ENCODE measurements around the gene NTN1. TPM values are rescaled to one million over a fixed set of nuclear protein-coding genes. Genes with fewer than 3 reads are reported as not detected.
A peak's percentile ranks its signal among the peaks of the same experiment; 100 is the strongest.

Gene NTN1
- total RNA-seq, 1 donor from 2014 or later, result 28.4 TPM

DNA sequence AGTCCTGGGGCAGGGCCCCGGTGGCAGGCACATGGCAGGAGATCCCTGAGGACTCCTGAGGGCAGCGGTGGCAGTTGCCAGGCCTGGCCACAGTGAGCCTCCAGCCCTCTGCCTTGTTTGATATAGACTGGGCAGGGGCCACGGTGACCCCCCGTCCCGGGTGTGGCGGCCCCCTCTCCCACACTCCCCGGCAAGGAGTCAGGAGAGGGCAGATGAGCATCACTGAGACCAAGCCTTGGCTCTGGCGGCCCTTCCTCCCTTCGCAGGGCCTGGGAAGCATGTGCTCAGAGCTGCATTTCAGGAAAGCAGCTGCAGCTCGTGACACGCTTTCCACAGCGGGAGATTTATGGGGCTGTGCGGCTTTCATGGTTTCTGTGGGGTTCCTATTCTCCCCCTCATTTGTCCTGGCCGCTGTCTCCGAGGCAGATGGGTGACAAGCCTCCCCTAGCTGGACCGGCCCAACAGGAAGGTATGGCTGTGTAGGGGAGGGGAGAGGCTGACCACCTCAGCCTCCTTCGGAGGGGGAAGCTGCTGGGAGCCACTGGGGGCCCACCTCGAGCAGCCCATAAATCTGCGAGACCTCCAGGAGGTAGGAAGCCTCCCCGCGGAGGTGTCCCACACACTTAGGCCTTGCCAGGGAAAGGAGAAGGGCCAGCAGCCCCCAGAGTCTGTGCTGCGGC lies 211.4 kb downstream of the NTN1 start:
- ATAC-seq (no peak), DNase-seq (no peak)
- intact Hi-C loops (cut with micrococcal nuclease), result no loop called here

DNA sequence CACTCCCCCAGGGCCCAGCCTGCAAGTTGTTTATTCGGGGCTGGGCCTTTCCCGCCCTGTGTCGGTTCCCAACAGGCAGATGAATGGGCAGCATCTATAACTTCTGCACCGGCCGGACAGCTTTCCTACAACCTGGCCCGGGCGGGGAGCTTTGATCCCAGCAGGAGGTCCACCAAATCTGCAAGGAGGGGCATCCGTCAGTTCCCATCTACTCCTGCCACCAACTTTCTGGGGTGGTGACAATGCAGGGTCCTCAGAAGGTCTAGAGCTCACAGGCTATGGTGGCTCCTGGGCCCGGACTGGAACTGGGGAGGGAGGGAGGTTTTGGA lies 211.9 kb downstream of the NTN1 start:
- intact Hi-C loops (cut with micrococcal nuclease), result no loop called here
- ATAC-seq, result no peak

DNA sequence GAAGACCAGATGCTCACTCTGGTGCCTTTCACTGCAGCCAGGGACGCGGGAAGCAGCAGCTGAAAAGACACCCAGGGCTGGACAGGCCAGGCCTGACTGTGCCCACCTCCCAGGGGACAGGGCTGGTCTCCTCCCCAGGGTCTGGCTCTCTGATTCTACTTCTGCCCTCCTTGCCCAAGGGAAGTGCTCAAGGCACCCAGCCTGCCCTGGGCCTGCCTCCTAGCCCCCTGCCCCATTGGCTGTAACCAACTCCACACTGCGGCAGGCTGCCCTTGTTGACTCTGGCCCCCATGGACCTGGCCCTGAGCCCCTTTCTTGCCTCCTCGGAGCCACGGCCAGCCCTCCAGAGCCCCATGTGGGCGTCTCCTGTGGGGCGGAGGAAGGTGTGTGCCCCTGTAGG lies 212.5 kb downstream of the NTN1 start:
- intact Hi-C loops (cut with micrococcal nuclease), result no loop called here
- ATAC-seq (no peak), DNase-seq (no peak)

More for the DNA sequence above, 211.9 kb downstream of the NTN1 start:
- DNase-seq, result no peak

DNA sequence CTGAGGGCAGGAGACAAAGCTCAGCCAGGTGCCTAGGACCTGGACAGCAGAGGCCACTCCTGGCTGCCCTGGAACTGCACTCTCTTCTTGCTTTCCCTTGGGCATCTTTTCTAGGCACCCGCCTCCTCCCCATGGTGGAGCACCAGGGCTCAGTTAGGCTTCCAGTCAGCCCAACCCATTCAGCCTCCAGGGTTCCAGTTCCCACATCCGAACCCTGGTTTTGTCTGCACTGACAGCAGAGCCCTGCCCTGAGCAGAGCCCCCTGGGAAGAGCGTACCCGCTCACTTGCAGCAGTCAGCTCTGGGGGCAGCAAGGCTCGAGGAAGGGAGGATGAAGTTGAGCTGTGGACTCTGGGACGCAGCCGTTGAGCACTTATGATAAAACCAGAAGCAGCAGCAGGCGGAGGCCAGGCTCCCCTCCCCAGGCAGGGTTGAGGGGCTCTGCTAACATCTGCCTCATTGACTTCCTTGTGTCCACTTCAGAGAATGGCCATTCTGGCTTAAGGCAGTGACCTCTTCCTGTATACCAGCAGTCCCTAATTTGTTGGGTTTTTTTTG lies 213.2 kb downstream of the NTN1 start:
- ATAC-seq (no peak), DNase-seq (peak; percentile 8)
- intact Hi-C loops (cut with micrococcal nuclease), result no loop called here

DNA sequence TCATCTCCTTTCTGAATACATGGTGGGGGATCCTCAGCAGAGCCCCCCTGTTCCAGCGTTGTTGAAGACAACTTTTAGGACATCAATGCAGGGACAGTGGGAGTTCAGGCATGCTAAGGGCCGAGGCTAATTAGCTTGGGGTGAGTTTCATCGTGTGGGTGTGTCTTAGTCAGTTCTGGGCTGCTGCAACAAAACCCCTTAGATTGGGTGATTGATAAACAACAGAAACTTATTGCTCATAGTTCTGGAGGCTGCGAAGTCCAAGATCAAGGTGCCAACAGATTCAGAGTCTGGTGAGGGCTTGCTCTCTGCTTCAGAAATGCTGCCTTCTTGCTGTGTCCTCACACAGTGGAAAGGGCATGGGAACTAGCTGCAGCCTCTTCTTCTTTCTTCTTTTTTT lies 214.0 kb downstream of the NTN1 start:
- DNase-seq, result no peak
- ATAC-seq, result no peak
- intact Hi-C loops (cut with micrococcal nuclease), result no loop called here

DNA sequence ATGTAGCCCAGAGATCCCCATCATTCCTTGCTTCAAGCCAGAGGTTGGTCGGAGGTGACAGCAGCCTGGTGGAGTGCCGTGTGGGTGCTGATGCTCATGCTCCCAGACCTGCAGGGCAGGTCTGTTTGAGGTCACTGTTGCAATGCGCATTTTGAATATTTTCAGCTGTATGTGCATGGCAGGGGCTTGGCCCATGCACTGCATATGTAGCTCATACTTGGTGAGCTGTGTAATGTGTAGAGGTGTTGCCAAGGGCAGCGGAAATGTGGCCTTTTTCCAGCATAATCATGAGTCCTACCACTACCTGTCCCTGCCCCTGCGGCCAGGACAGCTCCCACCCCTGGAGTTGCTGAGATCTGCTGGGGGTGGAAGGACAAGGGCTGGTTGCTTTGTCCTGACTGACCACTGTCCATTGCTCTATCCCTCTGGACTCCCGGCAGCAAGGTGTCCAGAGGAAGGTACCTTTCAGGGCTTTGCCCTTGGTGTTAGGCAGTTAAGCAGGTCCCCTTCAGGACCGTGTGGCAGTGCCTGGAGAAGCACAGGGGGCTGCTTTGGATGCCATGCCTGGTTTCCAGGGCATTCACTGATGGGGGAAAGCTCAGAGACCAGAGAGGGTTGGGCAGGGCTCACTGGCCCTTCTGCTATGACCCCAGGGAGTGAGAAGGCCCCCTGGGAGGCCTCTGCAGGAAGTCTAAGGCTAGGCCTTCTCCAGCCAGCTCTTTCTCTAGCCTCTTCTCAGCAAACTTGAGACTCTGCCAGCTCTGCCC lies 215.2 kb downstream of the NTN1 start:
- intact Hi-C loops (cut with micrococcal nuclease), result no loop called here
- ATAC-seq, result no peak
- peak; percentile 22 for DNase-seq

DNA sequence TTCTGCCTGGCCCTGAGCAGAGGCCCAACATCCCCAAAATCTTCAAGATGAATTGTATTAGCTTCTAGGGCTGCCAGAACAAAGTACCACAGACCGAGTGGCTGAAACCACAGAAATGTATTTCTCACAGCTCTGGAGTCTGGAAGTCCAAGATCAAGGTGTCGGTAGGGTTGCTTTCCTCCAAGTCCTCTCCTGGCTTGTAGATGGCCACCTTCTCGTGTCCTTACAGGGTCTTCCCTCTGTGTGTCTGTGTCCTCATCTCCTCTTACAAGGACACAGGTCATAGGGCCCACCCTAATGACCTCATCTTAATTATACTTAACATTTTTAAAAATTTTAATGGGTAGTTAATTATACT lies 215.7 kb downstream of the NTN1 start:
- no peak for DNase-seq
- intact Hi-C loops (cut with micrococcal nuclease), result no loop called here
- no peak for ATAC-seq

DNA sequence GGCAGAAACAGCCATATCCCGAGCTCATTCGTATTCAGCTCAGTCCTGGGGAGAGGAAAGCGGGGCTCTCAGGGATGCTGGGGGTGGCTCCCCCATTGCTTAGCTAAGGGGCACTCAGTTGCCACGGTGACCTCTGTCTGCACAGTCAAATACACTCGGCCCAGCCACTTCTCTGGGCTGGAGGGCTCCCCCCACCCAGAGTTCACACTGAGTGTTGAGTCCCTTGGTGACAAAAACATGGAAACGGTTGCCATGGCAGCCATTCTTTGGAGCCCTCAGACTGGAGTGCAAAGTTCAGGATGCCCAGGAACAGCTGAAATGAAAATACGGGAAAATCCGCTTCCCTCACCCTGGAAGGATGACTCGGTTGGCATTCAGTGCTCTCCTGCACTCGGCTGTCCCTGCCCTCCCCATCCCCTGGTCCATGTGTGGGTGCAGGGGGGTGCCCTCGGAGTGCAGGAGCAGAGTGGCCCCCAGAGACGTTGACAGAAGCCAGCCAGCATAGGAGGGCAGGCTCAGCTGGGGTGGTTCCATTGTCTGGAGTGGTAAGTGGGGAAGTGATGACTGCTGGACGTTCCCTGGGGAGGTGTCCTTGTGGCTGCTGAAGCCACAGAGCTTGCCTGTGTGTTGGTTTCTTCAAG lies 216.5 kb downstream of the NTN1 start:
- DNase-seq (peak; percentile 26), ATAC-seq (no peak)
- intact Hi-C loops (cut with micrococcal nuclease), result no loop called here

DNA sequence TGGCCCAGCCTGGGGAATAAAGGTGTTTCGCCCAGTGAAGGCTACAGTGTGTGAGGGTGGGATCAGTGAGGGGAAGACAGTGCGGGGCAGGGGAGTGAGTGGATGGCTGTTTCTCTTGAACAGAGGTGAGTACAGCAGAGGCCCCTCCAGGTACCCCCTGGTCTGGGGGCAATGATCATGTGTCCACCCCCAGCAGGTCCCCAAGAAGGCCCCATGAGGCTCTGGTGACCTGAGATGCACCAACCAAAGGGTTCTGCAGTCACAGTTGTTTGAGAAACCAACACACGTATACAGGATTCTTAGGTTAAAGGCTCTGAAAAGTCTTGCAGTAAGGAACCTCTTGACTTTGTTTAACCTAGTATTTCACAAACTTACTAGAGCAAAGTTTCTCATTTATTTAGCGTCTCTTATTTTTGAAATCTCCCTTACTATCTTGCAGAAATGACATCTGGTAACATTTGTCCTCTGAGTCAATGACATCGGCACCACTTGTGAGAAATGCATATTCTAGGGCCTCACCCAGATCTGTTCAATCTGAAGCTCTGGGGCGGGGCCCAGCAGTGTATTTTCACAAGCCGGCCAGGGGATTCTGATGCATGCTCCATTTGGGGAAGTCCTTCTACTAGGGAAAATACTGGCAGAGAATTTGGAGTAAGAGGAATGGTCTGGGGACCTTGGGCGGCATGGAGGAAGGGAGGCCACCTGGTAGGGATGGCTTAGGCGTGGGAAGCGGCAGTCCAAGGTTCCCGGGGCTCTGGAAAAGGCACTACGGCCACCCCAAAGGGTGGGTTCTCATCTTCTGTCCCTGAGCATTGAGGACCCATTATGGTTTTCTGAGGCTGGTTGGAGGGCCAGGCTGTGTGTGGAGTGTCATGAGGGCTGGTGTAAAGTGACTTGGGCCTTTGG lies 217.3 kb downstream of the NTN1 start:
- intact Hi-C loops (cut with micrococcal nuclease), result no loop called here
- ATAC-seq, result no peak
- no peak for DNase-seq

DNA sequence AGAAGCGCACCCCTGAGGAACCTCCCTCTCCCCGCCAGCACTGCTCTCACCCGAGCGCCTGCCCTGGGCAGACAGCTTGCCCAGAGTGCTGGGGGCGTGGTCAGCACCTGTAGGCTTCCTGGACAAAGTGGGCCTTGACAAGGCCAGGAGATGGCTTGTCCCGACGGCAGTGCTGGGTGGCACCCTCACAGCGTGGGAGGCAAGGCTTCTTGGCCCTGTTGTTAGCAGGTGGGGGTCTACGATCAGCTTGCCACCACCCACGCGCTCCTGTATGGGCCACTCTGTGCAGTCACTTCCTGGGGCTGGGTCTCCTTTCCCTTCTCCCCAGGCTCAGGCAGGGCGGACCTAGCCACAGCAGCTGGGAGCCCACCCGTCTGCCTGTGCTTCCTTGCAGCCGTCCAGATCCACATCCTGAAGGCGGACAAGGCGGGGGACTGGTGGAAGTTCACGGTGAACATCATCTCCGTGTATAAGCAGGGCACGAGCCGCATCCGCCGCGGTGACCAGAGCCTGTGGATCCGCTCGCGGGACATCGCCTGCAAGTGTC lies 218.0 kb downstream of the NTN1 start:
- ATAC-seq (no peak), DNase-seq (peak; percentile 49)
- intact Hi-C loops (cut with micrococcal nuclease), result no loop called here

DNA sequence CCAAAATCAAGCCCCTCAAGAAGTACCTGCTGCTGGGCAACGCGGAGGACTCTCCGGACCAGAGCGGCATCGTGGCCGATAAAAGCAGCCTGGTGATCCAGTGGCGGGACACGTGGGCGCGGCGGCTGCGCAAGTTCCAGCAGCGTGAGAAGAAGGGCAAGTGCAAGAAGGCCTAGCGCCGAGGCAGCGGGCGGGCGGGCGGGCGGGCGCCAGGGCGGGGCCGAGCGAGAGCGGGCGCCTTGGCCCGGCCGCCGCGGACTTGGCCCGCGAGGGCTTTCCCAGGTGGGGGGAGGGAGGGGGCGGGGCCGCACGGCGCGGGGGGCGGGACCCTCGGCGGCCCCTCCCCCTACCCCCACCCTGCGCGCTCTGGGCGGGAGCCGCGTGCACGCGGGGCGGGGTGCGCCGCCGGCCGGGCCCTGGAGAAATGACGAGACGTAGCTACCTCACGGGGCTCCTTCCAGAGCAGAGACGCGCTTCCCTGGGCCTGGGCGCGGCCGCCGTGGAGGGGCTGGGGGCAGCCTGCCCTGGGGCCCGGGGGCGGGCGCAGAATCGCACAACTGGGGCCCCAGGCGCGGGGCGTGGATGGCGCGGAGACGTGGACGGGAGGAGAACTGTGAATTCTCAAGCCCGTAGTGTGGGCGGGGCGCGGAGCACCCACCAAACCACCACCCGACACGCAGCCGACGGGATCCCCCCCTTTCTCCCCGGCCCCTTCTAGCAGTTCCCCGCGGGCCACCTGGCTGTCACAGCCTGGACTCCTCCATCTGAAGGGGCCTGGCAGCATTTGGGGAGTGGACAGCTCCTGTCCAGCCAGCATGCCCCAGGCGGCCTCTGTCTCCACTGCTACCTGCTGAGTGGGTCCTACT lies 218.7 kb downstream of the NTN1 start:
- peak; percentile 88 for DNase-seq
- intact Hi-C loops (cut with micrococcal nuclease), result no loop called here
- ATAC-seq, result peak; percentile 84

DNA sequence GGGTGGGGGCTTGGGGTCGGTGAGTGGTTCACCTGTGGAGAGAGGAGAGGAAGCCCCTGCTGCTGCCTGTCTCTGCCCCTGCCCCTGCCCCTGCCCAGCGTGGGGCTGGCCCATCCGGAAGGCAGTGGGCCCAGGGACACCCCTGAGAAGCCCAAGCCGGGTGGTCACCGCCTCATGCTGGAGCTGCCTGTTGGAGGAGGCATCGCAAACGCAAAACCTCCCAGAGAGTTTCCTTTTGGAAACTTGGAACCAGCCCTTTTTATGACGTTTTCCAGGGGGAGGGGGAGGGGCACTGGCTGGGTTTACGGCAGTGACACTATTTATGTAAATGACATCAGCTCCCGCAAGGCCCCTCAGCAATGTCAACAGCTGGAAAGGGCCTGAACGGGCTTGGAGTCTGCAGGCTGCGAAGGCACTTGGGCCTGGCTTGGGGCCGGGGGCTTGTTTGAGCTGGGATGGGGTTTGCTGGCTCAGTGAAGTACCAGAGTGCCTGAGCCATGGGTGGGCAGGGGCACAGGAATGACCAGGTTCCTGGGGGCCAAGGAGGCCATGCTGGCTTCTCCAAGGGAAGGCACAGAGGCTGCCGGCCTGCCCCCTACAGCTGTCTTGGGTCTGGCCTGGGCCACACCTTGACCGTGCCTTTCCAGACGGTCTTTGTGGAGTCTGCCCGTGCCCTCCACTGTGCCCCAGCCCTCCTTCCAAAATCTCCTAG lies 219.5 kb downstream of the NTN1 start:
- peak; percentile 79 for DNase-seq
- ATAC-seq, result peak; percentile 78
- intact Hi-C loops (cut with micrococcal nuclease), result no loop called here

DNA sequence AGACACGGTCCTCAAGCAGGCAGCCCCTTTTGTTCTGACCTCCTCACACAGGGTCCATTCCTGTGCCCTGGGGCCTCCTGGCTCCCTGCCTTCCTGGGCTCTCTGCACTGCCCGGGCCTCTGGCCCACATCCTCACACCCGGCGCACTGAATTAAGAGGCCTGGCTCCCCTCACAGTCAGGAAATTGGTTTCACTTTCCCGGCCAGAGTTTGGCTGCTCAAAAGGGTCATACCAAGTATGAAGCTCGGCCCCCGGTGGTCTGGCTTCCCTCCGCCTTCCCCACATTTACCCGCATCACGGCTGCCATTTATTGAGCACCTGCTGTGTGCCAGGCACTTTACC lies 220.0 kb downstream of the NTN1 start:
- DNase-seq, result peak; percentile 72
- intact Hi-C loops (cut with micrococcal nuclease), result no loop called here
- ATAC-seq, result peak; percentile 56

DNA sequence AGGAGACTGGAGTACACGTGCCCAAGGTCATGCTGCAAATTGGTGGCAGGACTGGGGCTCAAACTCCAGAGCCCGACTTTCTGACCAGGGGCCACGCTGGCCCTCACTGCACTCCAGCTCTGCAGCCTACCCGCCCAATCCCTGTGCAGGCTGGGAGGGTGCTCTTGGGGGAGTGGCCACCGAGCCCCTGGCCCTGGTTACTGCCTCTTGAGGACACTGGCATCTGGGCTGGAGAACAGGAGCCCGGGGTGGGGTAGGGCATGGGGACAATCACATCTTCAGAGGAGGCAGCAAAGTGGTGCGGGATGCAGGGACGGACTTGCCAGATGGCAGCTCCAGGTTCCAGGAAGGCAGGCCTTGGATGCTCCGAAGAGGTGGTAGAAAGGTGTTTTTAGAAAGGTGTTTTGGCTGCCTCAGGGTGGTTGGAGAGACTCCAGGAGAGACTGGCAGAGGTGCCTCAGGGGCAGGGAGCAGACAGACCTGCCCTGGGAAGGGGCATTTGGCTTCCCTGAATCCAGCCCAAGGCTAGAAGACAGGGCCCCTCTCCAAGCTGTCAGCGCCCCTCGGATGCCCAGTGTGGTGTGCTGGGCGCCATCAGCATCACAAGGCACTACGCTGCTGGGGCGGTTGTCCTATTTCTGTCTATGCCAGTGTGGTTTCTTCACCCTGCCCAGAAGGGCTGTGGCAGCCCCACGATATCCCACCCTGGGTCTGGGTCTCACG lies 220.6 kb downstream of the NTN1 start:
- intact Hi-C loops (cut with micrococcal nuclease), result no loop called here
- ATAC-seq (peak; percentile 23), DNase-seq (peak; percentile 64)

DNA sequence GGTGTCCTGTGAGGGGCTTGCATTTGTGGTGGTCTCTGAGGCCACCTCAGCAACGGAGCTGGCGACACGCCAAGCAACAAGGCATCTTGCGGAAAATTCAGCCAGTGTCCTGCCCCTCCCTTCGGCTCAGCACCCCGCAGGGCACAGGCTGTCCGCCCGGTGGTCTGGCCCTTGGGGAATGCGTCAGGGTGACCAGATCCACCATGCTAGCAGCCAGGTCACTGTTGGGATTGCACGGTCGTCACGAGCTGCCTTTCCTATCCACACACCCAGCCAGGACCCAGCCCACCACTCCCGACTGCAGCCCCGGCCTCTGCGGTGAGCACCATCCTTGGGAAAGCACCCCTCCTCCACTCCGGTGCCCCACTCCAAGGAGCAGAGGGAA lies 221.2 kb downstream of the NTN1 start:
- peak; percentile 57 for DNase-seq
- ATAC-seq, result no peak
- intact Hi-C loops (cut with micrococcal nuclease), result no loop called here

DNA sequence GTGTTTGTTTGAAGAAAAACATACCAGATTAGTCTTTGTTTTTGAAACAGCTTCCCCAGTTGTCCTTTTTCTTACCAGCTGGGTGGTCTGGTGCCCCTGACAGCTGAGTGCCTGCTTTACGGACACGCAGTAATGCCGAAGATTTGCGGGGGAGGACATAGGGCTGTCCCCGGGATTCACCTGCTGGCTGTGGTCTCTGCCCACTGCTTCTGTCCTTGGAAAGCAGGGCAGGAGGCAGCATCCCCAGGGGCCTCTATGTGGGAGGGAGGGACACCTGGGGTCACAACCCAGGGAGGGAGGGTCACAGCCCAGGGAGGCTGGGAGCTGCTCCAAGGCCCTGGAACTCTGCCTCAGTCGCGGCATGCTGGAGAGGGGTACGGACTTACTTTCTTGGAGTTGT lies 221.7 kb downstream of the NTN1 start:
- no peak for ATAC-seq
- intact Hi-C loops (cut with micrococcal nuclease), result no loop called here
- no peak for DNase-seq
